Stimulated activated CD4-positive, alpha-beta T cell treated with anti-CD3 and anti-CD28 coated beads, Interleukin-15, amount 100 ng/mL, for 48 hours (primary cell): ENCODE results near the gene AFF3.

Source experiments
- DNase-seq, 2 donors: peaks; one replicate each; pipeline ENCODE4 v3.0.0-alpha.2; 2020; ENCODE audit warnings: low read depth in 2 of 2

AFF3 gene

GRCh38 chr2:99636144-99637034 is 506.0 kb downstream of the AFF3 start:
- DNase-seq = no peak

GRCh38 chr2:99635710-99636109 is 506.7 kb downstream of the AFF3 start:
- no peak for DNase-seq

GRCh38 chr2:99634234-99634633 is 508.2 kb downstream of the AFF3 start:
- no peak for DNase-seq

GRCh38 chr2:99631700-99632099 is 510.7 kb downstream of the AFF3 start:
- no peak for DNase-seq

GRCh38 chr2:99629320-99629719 is 513.1 kb downstream of the AFF3 start:
- no peak for DNase-seq

GRCh38 chr2:99626158-99626557 is 516.2 kb downstream of the AFF3 start:
- DNase-seq = no peak

- DNase-seq = no peak
Observed at GRCh38 chr2:99624677-99625076, 517.7 kb downstream of the AFF3 start.

- DNase-seq = no peak
Observed at GRCh38 chr2:99623613-99624012, 518.8 kb downstream of the AFF3 start.

GRCh38 chr2:99623035-99623434 is 519.4 kb downstream of the AFF3 start:
- DNase-seq = no peak

- DNase-seq = no peak
Observed at GRCh38 chr2:99622534-99622933, 519.9 kb downstream of the AFF3 start.

GRCh38 chr2:99621774-99622173 is 520.6 kb downstream of the AFF3 start:
- no peak for DNase-seq

- DNase-seq = no peak
Observed at GRCh38 chr2:99621106-99621505, 521.3 kb downstream of the AFF3 start.

- DNase-seq = no peak
Observed at GRCh38 chr2:99619151-99619550, 523.2 kb downstream of the AFF3 start.

GRCh38 chr2:99618579-99619097 is 523.8 kb downstream of the AFF3 start:
- no peak for DNase-seq

- no peak for DNase-seq
Observed at GRCh38 chr2:99617811-99618210, 524.6 kb downstream of the AFF3 start.

- no peak for DNase-seq
Observed at GRCh38 chr2:99615247-99615771, 527.1 kb downstream of the AFF3 start.

GRCh38 chr2:99613980-99614379 is 528.4 kb downstream of the AFF3 start:
- DNase-seq = no peak

- no peak for DNase-seq
Observed at GRCh38 chr2:99611786-99612185, 530.6 kb downstream of the AFF3 start.

GRCh38 chr2:99611034-99611433 is 531.4 kb downstream of the AFF3 start:
- no peak for DNase-seq

- no peak for DNase-seq
Observed at GRCh38 chr2:99609851-99610381, 532.5 kb downstream of the AFF3 start.

GRCh38 chr2:99608861-99609260 is 533.5 kb downstream of the AFF3 start:
- DNase-seq = no peak

- no peak for DNase-seq
Observed at GRCh38 chr2:99607861-99608491, 534.4 kb downstream of the AFF3 start.

GRCh38 chr2:99607454-99607853 is 534.9 kb downstream of the AFF3 start:
- DNase-seq = no peak
